Smooth muscle cell of the brain vasculature (primary cell): ENCODE measurements around the gene HDAC3.
A peak's percentile ranks its signal among the peaks of the same experiment; 100 is the strongest.
"Not testable (repeated sequence)": the region's sequence is repeated elsewhere in the genome, so short reads cannot be mapped to it uniquely, and the experiment has no call there.

ENCODE experiments used
- DNase-seq: peaks from one replicate; pipeline ENCODE4 v3.0.0-alpha.2; 2012; ENCODE audit warnings: low read depth, low spot score

The HDAC3 gene

DNA sequence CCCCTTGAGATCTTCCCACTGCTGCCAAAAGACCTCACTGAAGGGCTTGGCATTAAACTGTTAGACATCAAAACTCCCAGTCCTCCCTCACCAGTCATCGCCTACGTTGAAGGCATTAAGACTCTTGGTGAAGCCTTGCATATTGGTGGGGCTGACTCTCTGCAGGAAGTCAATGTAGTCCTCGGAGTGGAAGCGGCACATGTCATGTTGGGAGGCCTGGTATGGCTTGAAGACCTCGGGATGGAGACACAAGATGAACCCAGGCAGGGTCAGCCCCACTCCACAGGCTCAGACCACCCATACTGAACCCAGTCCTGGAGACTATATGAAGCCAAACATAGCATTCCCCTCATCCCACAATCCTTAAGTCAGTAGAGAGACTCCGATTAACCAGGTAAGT lies 1.9 kb downstream of the HDAC3 start:
- no peak for DNase-seq

DNA sequence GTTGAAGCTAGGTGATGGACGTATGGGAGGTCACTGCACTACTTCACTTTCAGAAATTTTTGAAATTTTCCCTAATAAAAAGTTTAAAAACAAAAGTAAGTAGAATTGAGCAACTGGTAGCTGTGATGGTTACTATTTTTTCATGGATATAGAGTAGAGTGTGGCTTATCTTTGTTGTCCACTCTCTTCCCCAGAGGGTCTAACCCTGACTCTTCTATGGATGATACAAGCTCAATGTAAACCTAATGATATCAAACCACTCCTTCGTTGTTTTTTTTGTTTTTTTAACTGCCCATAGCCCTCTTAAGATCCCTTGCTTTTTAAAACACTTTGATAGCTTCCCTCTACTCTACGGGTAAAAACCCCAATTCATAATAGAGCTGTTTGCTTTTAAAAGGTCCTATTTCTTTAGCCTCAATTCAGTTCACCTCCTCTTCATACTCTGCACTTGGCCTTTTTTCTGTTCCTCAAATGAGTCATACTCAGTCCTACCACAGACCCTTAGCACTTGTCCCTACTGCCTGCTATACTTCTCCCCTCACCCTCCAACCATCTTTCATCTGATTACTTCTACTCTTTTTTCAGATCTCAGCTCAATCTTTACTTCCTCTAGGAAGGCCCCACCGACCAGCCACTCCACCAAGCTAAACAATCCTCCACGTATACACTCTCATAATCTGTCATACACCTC lies 2.6 kb downstream of the HDAC3 start:
- no peak for DNase-seq

DNA sequence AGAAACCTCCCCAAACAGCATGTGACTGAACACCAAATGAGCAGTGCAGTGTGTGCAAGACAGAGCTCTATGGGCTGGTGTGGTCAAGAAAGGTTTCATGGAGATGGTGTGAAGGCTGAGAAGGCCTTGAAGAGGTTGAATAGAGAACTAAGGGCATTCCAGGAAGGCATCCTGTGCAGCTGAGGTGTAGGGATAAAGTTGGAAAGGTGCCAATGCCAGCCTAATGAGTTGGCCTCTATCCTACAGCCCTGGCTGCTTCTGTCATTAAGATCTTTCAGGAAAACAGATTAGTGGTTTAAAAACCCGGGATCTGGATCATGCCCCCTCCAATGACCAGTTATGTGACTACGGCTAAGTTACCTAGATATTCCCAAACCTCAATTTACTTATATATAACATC lies 4.0 kb downstream of the HDAC3 start:
- DNase-seq, result no peak

DNA sequence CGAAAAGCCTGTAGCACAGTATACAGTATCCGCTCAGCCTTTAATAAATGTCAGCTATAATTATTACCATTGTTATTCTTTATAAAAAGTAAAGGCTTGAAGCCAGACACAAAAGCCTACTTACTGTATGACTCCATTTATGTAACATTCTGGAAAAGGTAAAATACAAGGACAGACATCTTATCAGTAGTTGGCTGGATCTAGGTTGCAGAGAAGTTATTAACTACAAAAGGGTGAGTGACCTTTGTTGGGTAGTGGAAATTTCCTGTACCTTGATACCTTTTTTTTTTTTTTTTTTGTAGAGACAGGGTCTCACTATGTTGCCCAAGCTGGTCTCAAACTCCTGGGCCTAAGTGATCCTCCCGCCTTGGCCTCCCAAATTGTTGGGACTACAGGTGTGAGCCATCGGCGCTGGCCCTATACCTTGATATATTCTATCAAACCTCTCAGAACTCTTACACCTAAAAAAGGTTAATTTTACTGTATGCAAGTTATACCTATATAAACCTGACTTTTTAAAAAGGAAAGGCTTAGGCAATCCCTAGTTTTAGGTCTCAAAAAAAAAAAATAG lies 6.0 kb downstream of the HDAC3 start:
- no peak for DNase-seq

DNA sequence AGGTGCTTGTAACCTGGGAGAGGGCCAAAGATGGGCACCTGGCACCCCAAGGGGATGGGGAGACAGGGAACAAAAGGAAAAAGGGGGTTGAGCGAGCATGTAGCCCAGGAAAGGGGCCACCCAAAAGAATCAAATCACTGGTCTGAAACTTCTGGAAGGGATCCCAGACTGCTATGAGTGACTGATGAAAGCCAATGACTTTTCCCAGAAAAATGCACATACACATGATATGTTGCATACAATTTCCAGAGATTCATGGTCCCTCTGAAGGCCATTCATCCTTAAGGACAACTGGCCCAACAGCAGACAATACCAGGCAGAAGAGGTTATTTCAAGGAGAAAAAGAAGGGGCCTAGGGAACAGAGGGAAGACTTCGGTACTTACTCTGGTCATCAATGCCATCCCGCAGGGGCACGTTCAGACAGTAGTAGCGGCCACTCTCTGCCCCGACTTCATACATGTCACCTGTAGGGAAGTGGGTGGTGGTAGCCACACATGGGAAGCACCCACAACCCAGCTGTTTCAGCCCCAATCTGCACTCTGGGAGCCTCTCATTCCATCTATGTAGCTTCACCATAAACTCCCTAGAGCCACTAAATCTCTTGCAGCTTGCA lies 8.4 kb downstream of the HDAC3 start:
- DNase-seq, result no peak

DNA sequence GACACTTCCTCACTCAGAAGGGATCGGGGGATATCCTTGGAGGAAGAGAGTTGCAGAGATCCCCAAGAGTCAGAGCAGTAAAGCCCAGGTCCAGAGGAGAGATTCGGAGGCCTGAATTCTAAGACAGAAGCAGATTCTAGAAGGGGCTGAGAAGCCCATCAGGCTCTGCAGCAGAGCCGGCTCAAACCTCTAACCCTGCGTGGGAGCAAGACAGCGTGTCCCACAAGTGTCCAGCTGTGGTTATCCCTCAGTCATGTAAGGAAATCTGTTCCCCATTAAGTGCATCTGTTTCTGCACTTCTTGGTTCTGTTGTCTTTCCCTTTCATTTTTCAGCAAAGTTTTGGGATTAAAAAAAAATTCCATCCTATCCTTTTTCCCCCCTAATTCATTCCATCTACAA lies 13.0 kb downstream of the HDAC3 start:
- DNase-seq, result no peak

DNA sequence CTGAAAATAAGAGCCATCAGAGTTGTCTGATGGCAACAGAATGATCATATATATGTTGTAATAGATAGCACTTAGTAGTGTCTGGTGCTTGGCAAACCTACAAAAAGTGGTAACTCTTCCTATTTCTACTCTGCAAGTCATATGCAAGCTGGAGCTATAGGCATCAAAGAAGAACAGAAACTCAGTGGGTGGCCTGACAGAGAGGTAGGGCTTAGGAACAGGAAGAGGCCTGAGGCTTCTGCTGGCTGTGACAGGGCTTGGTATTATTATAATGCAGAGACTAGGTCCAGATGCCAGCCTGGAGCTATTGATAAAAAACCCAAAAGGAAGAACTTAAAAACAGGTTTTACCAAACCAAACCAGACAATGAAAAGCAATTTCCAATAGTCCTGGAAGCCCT lies 13.5 kb downstream of the HDAC3 start:
- no peak for DNase-seq

- peak; percentile 86 for DNase-seq
Observed at GRCh38 chr5:141618804-141619554, 17.7 kb downstream of the HDAC3 start, which contains the start of gene DIAPH1. TSS of gene DIAPH1 (minus strand) at chr5:141619000. CDS start at chr5:141618914, 86 bp downstream.

- DNase-seq, result no peak
Observed at GRCh38 chr5:141618030-141618803, 18.4 kb downstream of the HDAC3 start.

GRCh38 chr5:141617682-141618029 lies 19.0 kb downstream of the HDAC3 start:
- no peak for DNase-seq

- DNase-seq, result no peak
Observed at GRCh38 chr5:141617128-141617527, 19.5 kb downstream of the HDAC3 start.

- no peak for DNase-seq
Observed at GRCh38 chr5:141615991-141616720, 20.5 kb downstream of the HDAC3 start.

- no peak for DNase-seq
Observed at GRCh38 chr5:141613344-141613743, 23.3 kb downstream of the HDAC3 start.

DNA sequence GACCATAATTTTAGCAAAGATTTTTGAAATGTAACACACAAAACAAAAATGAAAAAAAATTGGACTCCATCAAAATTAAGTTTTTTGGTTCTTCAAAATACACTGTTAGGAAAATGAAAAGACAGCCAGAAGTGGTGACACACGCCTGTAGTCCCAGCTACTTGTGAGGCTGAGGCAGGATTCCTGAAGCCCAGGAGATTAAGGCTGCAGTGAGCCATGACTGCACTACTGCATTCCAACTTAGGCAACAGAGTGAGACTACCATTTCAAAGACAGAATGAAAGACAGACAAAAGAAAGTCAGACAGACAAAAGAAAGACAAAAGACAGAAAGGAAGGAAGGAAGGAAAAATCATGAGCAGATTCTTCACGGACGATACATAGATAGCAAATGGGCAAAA lies 25.4 kb downstream of the HDAC3 start:
- no peak for DNase-seq

GRCh38 chr5:141609921-141610320 lies 26.7 kb downstream of the HDAC3 start:
- not testable (repeated sequence) for DNase-seq

- no peak for DNase-seq
Observed at GRCh38 chr5:141609044-141609443, 27.6 kb downstream of the HDAC3 start.

GRCh38 chr5:141608557-141608956 lies 28.1 kb downstream of the HDAC3 start:
- no peak for DNase-seq

DNA sequence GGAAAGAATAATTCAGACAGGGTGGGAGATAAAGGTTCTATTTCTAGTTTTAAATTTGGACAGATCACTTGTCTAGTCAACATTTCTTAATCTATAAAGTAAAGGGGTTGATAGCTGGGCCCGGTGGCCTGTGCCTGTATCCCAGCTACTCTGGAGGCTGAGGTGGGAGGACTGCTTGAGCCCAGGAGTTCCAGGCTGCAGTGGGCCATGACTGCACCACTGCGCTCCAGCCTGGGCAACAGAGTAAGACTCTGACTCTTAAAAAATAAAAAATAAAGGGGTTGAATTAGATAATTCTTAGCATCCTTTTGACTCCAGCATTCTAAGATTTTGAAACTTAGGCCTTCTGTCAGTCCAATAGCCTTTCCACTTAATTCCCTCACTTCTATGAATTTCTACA lies 28.6 kb downstream of the HDAC3 start:
- no peak for DNase-seq

- DNase-seq, result no peak
Observed at GRCh38 chr5:141605523-141606277, 30.9 kb downstream of the HDAC3 start.
